H9 (cell line): ENCODE data around the gene STPG1. TPM values are rescaled to one million over a fixed set of nuclear protein-coding genes. Genes with fewer than 3 reads are reported as not detected.

ENCODE experiments used
- DNase-seq: peaks from one replicate; pipeline ENCODE4 v3.0.0-alpha.2; 2017
- H2AFZ ChIP-seq: one replicate; pipeline ENCODE4 v1.6.1; 2013; ENCODE audit warnings: mild to moderate bottlenecking, low read length, control low read depth, moderate library complexity
- H2AK5ac ChIP-seq: 2 replicates; pipeline ENCODE4 v1.6.1; 2013; ENCODE audit warnings: low read length, control low read depth, mixed read lengths; ENCODE audit not compliant: insufficient read length
- H2BK120ac ChIP-seq: one replicate; pipeline ENCODE4 v1.6.1; 2013; ENCODE audit warnings: low read depth, mild to moderate bottlenecking, low read length, control low read depth, inconsistent platforms; ENCODE audit not compliant: poor library complexity, severe bottlenecking
- H2BK12ac ChIP-seq: 2 replicates; pipeline ENCODE4 v1.6.1; 2013; ENCODE audit warnings: low read length, control low read depth, mixed read lengths, low read depth; ENCODE audit not compliant: insufficient read length
- H2BK15ac ChIP-seq: 2 replicates; pipeline ENCODE4 v1.6.1; 2013; ENCODE audit warnings: low read depth, low read length, control low read depth
- H2BK20ac ChIP-seq: one replicate; pipeline ENCODE4 v1.6.1; 2013; ENCODE audit warnings: low read depth, mild to moderate bottlenecking, low read length, control low read depth, inconsistent platforms; ENCODE audit not compliant: poor library complexity, severe bottlenecking
- H2BK5ac ChIP-seq: 2 replicates; pipeline ENCODE4 v1.6.1; 2013; ENCODE audit warnings: low read length, control low read depth, mixed read lengths; ENCODE audit not compliant: insufficient read length
- H3K14ac ChIP-seq: 2 replicates; pipeline ENCODE4 v1.6.1; 2013; ENCODE audit warnings: low read length, control low read depth; ENCODE audit not compliant: insufficient read depth
- H3K18ac ChIP-seq: 2 replicates; pipeline ENCODE4 v1.6.1; 2013; ENCODE audit warnings: low read depth, mild to moderate bottlenecking, mixed read lengths, low read length, control low read depth; ENCODE audit not compliant: insufficient read length
- H3K23ac ChIP-seq: 2 replicates; pipeline ENCODE4 v1.6.1; 2013; ENCODE audit warnings: low read length, control low read depth, mixed read lengths, low read depth; ENCODE audit not compliant: insufficient read length
- H3K23me2 ChIP-seq: 2 replicates; pipeline ENCODE4 v1.6.1; 2013; ENCODE audit warnings: low read depth, mild to moderate bottlenecking, mixed read lengths, low read length, control low read depth; ENCODE audit not compliant: insufficient read length, poor library complexity, severe bottlenecking
- H3K27ac ChIP-seq: 2 replicates; pipeline ENCODE4 v1.5.1; 2013; ENCODE audit warnings: low read length, control low read depth, mixed read lengths, low read depth; ENCODE audit not compliant: insufficient read length
- H3K27me3 ChIP-seq: 2 replicates; pipeline ENCODE4 v1.6.1; 2013; ENCODE audit warnings: low read length, control low read depth, inconsistent platforms; ENCODE audit not compliant: insufficient read depth
- H3K4ac ChIP-seq: 2 replicates; pipeline ENCODE4 v1.6.1; 2013; ENCODE audit warnings: low read depth, mild to moderate bottlenecking, control low read depth, inconsistent platforms, low read length, moderate library complexity
- H3K4me1 ChIP-seq: 2 replicates; pipeline ENCODE4 v1.6.1; 2013; ENCODE audit warnings: low read length, control low read depth, inconsistent platforms; ENCODE audit not compliant: insufficient read depth
- H3K4me2 ChIP-seq: 2 replicates; pipeline ENCODE4 v1.6.1; 2013; ENCODE audit warnings: low read length, control low read depth, mixed read lengths; ENCODE audit not compliant: insufficient read length, insufficient read depth
- H3K56ac ChIP-seq: 2 replicates; pipeline ENCODE4 v1.6.1; 2013; ENCODE audit warnings: low read depth, mild to moderate bottlenecking, mixed read lengths, low read length, control low read depth; ENCODE audit not compliant: insufficient read length
- H3K79me1 ChIP-seq: 2 replicates; pipeline ENCODE4 v1.6.1; 2013; ENCODE audit warnings: low read depth, mild to moderate bottlenecking, moderate library complexity, low read length, control low read depth, inconsistent platforms; ENCODE audit not compliant: insufficient read depth, poor library complexity, severe bottlenecking
- H3K79me2 ChIP-seq: 2 replicates; pipeline ENCODE4 v1.6.1; 2013; ENCODE audit warnings: low read length, control low read depth, inconsistent platforms; ENCODE audit not compliant: insufficient read depth
- H3K9ac ChIP-seq: 2 replicates; pipeline ENCODE4 v1.6.1; 2013; ENCODE audit warnings: low read length, control low read depth, mixed read lengths; ENCODE audit not compliant: insufficient read length; ENCODE audit errors: extremely low read depth
- H3K9me3 ChIP-seq: one replicate; pipeline ENCODE4 v1.6.1; 2013; ENCODE audit warnings: low read depth, low read length, inconsistent platforms; ENCODE audit not compliant: control insufficient read depth
- H3T11ph ChIP-seq: one replicate; pipeline ENCODE4 v1.6.1; 2013; ENCODE audit warnings: mild to moderate bottlenecking, low read length, control low read depth, inconsistent platforms
- H4K20me1 ChIP-seq: one replicate; pipeline ENCODE4 v1.6.1; 2013; ENCODE audit not compliant: control insufficient read depth, insufficient read length, insufficient read depth
- H4K5ac ChIP-seq: 2 replicates; pipeline ENCODE4 v1.6.1; 2013; ENCODE audit warnings: low read depth, mild to moderate bottlenecking, mixed read lengths, low read length, control low read depth; ENCODE audit not compliant: insufficient read length
- H4K8ac ChIP-seq: replicated peaks from 2 replicates; pipeline ENCODE4 v1.6.1; 2013; ENCODE audit warnings: low read length, control low read depth, mixed read lengths, low read depth; ENCODE audit not compliant: insufficient read length
- H4K91ac ChIP-seq: 2 replicates; pipeline ENCODE4 v1.6.1; 2013; ENCODE audit warnings: low read depth, mild to moderate bottlenecking, moderate library complexity, mixed read lengths, low read length, control low read depth; ENCODE audit not compliant: insufficient read length
- H3K27ac Mint-ChIP-seq, 3 experiments: 2 replicates in 2 of 3; 3 replicates in 1 of 3; pipeline ENCODE4 v1.8.0; 2020 to 2021; ENCODE audit warnings: mixed read lengths in 3 of 3, mild to moderate bottlenecking in 1 of 3, moderate library complexity in 1 of 3
- H3K27me3 Mint-ChIP-seq: 2 replicates; pipeline ENCODE4 v1.8.0; 2021; ENCODE audit warnings: low read depth, mild to moderate bottlenecking, moderate library complexity, mixed read lengths
- H3K36me3 Mint-ChIP-seq, 3 experiments: 2 replicates in 2 of 3; 3 replicates in 1 of 3; pipeline ENCODE4 v1.8.0; 2020 to 2021; ENCODE audit warnings: low read depth in 3 of 3, mixed read lengths in 3 of 3; ENCODE audit not compliant: insufficient read depth in 1 of 3
- H3K4me1 Mint-ChIP-seq, 2 experiments: 2 replicates each; pipeline ENCODE4 v1.8.0; 2020; ENCODE audit warnings: mixed read lengths in 2 of 2
- H3K4me3 Mint-ChIP-seq, 2 experiments: 2 replicates in 1 of 2; 3 replicates in 1 of 2; pipeline ENCODE4 v1.8.0; 2020 to 2021; ENCODE audit warnings: mild to moderate bottlenecking in 2 of 2, mixed read lengths in 2 of 2, moderate library complexity in 1 of 2
- H3K9me3 Mint-ChIP-seq, 2 experiments: 2 replicates in 1 of 2; 3 replicates in 1 of 2; pipeline ENCODE4 v1.8.0; 2020; ENCODE audit warnings: mild to moderate bottlenecking in 2 of 2, mixed read lengths in 2 of 2, moderate library complexity in 1 of 2
- WGBS: extraction: QIAGEN DNeasy Blood & Tissue Kit; methylation state at CpG from one replicate; pipeline ENCODE4 v1.1.7; 2013; ENCODE audit warnings: missing lambda C conversion rate, low lambda C conversion rate, mixed read lengths; ENCODE audit not compliant: insufficient read length; ENCODE audit errors: extremely low coverage; 5-methylcytosine and 5-hydroxymethylcytosine counted together
- total RNA-seq: library from RNA; stranded (reverse); gene quantifications from 2 replicates; pipeline ENCODE4 v1.2.1, GENCODE V29; 2021
- TF ChIP-seq, protein P1 (sequence below): fragments of 200-600 bp; sonication (generic); conservative IDR thresholded peaks from 3 replicates; pipeline ENCODE4 v1.8.0; 2021; ENCODE audit warnings: antibody characterized with exemption, mild to moderate bottlenecking

The STPG1 gene
- total RNA-seq, 1 experiment from 2014 or later, result 8.3 TPM

DNA sequence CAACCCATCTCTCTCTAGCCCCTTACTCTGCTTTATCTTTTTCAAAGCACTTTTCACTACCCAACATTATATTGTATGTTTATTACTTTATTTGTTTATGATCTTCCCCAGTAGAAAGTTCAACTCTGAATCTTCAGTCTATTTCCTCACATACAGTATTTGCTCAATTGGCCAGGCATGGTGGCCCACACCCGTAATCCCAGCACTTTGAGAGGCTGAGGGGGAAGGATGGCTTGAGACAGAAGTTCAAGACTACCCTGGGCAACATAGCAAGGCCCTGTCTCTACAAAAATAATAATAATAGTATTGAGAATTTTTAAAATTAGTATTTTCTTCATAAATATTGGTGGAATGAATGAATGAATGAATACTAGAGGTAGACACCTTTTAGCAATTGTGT is 1.2 kb downstream of the STPG1 start:
- Mint-ChIP-seq H3K36me3 (0 out of 7 replicates have a peak, but pooled peaks cover 0 to 5% (median 0%) of the 10 kb centered on the region in 3 experiments), H3K27ac (no peak overlapping the region), H3K4me1 (peaks cover 19 to 28% of the 10 kb centered on the region in 2 experiments), H3K27me3 (peaks cover 3% of the 10 kb centered on the region), H3K4me3 (peak overlapping the region; percentile 86 to 93; a peak in 2 of 5 replicates), H3K9me3 (no peaks in the 10 kb centered on the region; a peak in 1 of 5 replicates)
- Histone ChIP-seq H3K27ac (no peak overlapping the region), H3K79me1 (no peaks in the 10 kb centered on the region), H2AK5ac (no peak overlapping the region), H2BK5ac (no peak overlapping the region), H4K91ac (no peak overlapping the region), H4K20me1 (no peaks in the 10 kb centered on the region), H2BK20ac (no peak overlapping the region), H4K5ac (no peak overlapping the region), H3K4me1 (no peaks in the 10 kb centered on the region), H3K23me2 (peaks cover 12% of the 10 kb centered on the region), H3K18ac (no peak overlapping the region), H2BK15ac (no peak overlapping the region), H2AFZ (no peak overlapping the region), H2BK12ac (no peak overlapping the region), H3K56ac (no peak overlapping the region), H3T11ph (no peak overlapping the region), H3K27me3 (no peaks in the 10 kb centered on the region), H3K4ac (no peak overlapping the region), H3K9ac (no peak overlapping the region), H3K9me3 (no peaks in the 10 kb centered on the region), H3K79me2 (no peaks in the 10 kb centered on the region), H3K23ac (no peak overlapping the region), H2BK120ac (no peak overlapping the region), H3K14ac (no peak overlapping the region), H3K4me2 (peak overlapping the region; percentile 50), H4K8ac (no peak overlapping the region)
- TF ChIP-seq, protein P1, sequence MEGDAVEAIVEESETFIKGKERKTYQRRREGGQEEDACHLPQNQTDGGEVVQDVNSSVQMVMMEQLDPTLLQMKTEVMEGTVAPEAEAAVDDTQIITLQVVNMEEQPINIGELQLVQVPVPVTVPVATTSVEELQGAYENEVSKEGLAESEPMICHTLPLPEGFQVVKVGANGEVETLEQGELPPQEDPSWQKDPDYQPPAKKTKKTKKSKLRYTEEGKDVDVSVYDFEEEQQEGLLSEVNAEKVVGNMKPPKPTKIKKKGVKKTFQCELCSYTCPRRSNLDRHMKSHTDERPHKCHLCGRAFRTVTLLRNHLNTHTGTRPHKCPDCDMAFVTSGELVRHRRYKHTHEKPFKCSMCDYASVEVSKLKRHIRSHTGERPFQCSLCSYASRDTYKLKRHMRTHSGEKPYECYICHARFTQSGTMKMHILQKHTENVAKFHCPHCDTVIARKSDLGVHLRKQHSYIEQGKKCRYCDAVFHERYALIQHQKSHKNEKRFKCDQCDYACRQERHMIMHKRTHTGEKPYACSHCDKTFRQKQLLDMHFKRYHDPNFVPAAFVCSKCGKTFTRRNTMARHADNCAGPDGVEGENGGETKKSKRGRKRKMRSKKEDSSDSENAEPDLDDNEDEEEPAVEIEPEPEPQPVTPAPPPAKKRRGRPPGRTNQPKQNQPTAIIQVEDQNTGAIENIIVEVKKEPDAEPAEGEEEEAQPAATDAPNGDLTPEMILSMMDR, result no peak
- no peak for DNase-seq
- WGBS, result no CpG with 5 or more reads among the region's 1 CpG
